HepG2 (cell line): ENCODE results near the gene ARID5B. TPM values are rescaled to one million over a fixed set of nuclear protein-coding genes. Genes with fewer than 3 reads are reported as not detected.

Experiments used
- ATAC-seq: fragments of 200-7000 bp; cut with Tn5 transposase; 3 replicates; pipeline ENCODE4 v1.9.1; 2020; ENCODE audit warnings: mild to moderate bottlenecking, moderate library complexity
- BruUV-seq: library from RNA; stranded (reverse); fragments of 400-500 nt; replicated peaks from 2 replicates; lab custom pipeline; 2021; lab: Mats Ljungman, UMichigan
- CTCF ChIA-PET: fragments of 300-600 bp; formaldehyde crosslinking; extraction: SDS; loops from one replicate; lab custom pipeline; 2021; ENCODE audit warnings: low total read pairs, inconsistent platforms, low intra/inter-chr PET ratio; lab: Yijun Ruan, JAX
- POLR2A ChIA-PET: fragments of 350-600 bp; sonication (Branson Sonifier 250); formaldehyde crosslinking; loops from one replicate; lab custom pipeline; 2020; ENCODE audit warnings: antibody characterized with exemption, inconsistent platforms; lab: Yijun Ruan, JAX
- DNase-seq: peaks from one replicate; pipeline ENCODE4 v3.0.0-alpha.2; 2015; ENCODE audit warnings: low spot score
- FAIRE-seq: peaks from 3 replicates; lab custom pipeline; 2011; peaks lifted over from hg19 to GRCh38; lab: Jason Lieb, UNC
- H2AFZ ChIP-seq: one replicate; pipeline ENCODE4 v1.6.1; 2011; ENCODE audit warnings: low read length, inconsistent platforms
- H3K27ac ChIP-seq: fragments of 300-600 bp; 3 replicates; pipeline ENCODE4 v1.8.0; 2011; ENCODE audit warnings: mixed run types, mild to moderate bottlenecking, mixed read lengths, low read length, inconsistent platforms; ENCODE audit not compliant: insufficient read depth; ENCODE audit errors: extremely low read length
- H3K27me3 ChIP-seq, 2 experiments: fragments of 200-600 bp in 1 of 2; 2 replicates in 1 of 2; 3 replicates in 1 of 2; pipeline versions ENCODE4 v1.6.0 to v1.8.0; 2011; ENCODE audit warnings: low read length in 2 of 2, mild to moderate bottlenecking in 2 of 2, moderate library complexity in 2 of 2, inconsistent platforms in 1 of 2; ENCODE audit not compliant: insufficient read depth in 2 of 2, control insufficient read depth in 1 of 2
- H3K36me3 ChIP-seq, 2 experiments: fragments of 200-600 bp in 1 of 2; replicated peaks in 1 of 2; 2 replicates in 1 of 2; 3 replicates in 1 of 2; pipeline versions ENCODE4 v1.5.1 to v1.8.0; 2011; ENCODE audit warnings: low read length in 2 of 2, inconsistent platforms in 1 of 2; ENCODE audit not compliant: insufficient read depth in 2 of 2, control insufficient read depth in 1 of 2
- H3K4me1 ChIP-seq: 2 replicates; pipeline ENCODE4 v1.5.1; 2012; ENCODE audit warnings: low read length, inconsistent platforms; ENCODE audit not compliant: insufficient read depth
- H3K4me2 ChIP-seq: 2 replicates; pipeline ENCODE4 v1.6.0; 2011; ENCODE audit warnings: low read depth, low read length, inconsistent platforms
- H3K4me3 ChIP-seq, 3 experiments: fragments of 200-600 bp in 1 of 3; sonication (generic), shearing (Covaris generic) in 1 of 3; replicated peaks in 1 of 3; 2 replicates each; pipeline ENCODE4 v1.5.1; 2011 to 2016; ENCODE audit warnings: low read length in 3 of 3, inconsistent platforms in 2 of 3, low read depth in 2 of 3, mild to moderate bottlenecking in 2 of 3, control low read depth in 1 of 3, mixed read lengths in 1 of 3; ENCODE audit not compliant: insufficient read depth in 1 of 3
- H3K79me2 ChIP-seq: one replicate; pipeline ENCODE4 v1.6.1; 2011; ENCODE audit warnings: low read length, inconsistent platforms; ENCODE audit not compliant: insufficient read depth
- H3K9ac ChIP-seq: 2 replicates; pipeline ENCODE4 v1.6.0; 2011; ENCODE audit warnings: mild to moderate bottlenecking, low read depth, low read length, inconsistent platforms; ENCODE audit not compliant: insufficient read depth
- H3K9me3 ChIP-seq: 2 replicates; pipeline ENCODE4 v1.5.1; 2012; ENCODE audit warnings: mild to moderate bottlenecking, low read length
- H4K20me1 ChIP-seq: 2 replicates; pipeline ENCODE4 v1.6.0; 2011; ENCODE audit warnings: inconsistent platforms, mild to moderate bottlenecking, low read length, moderate library complexity; ENCODE audit not compliant: insufficient read depth
- CERS6 ChIP-seq: sonication (generic); formaldehyde crosslinking; IDR thresholded peaks from 2 replicates; pipeline ENCODE4 v1.5.0; 2020; ENCODE audit warnings: missing genetic modification reagents
- DNMT3B ChIP-seq: conservative IDR thresholded peaks from 2 replicates; pipeline ENCODE4 v1.6.1; 2016; ENCODE audit warnings: missing biosample characterization, control low read depth
- HMGXB4 ChIP-seq, 2 experiments: sonication (generic) in 1 of 2; formaldehyde crosslinking in 1 of 2; IDR thresholded peaks; 2 replicates each; pipeline versions ENCODE4 v1.4.0 to v1.6.1; 2018 to 2020; ENCODE audit warnings: missing genetic modification reagents in 2 of 2, borderline replicate concordance in 1 of 2, low read depth in 1 of 2, mild to moderate bottlenecking in 1 of 2, missing biosample characterization in 1 of 2
- JUN ChIP-seq: sonication (generic); formaldehyde crosslinking; IDR thresholded peaks from 2 replicates; pipeline ENCODE4 v1.4.0; 2020; ENCODE audit warnings: mild to moderate bottlenecking, missing genetic modification reagents
- MNT ChIP-seq: fragments of 450-650 bp; IDR thresholded peaks from 2 replicates; pipeline ENCODE4 v1.6.1; 2016
- PHB2 ChIP-seq: fragments of 450-650 bp; IDR thresholded peaks from 2 replicates; pipeline ENCODE4 v1.6.1; 2018; ENCODE audit not compliant: partially characterized antibody
- SALL1 ChIP-seq: sonication (generic); formaldehyde crosslinking; IDR thresholded peaks from 2 replicates; pipeline ENCODE4 v1.8.0; 2022; ENCODE audit warnings: mild to moderate bottlenecking, missing genetic modification reagents
- ZBTB39 ChIP-seq: sonication (generic); formaldehyde crosslinking; IDR thresholded peaks from 2 replicates; pipeline ENCODE4 v1.5.0; 2020; ENCODE audit warnings: missing genetic modification reagents
- ZNF547 ChIP-seq: sonication (generic); formaldehyde crosslinking; IDR thresholded peaks from 2 replicates; pipeline ENCODE4 v1.5.1; 2020; ENCODE audit warnings: mild to moderate bottlenecking, missing genetic modification reagents
- ZNF564 ChIP-seq: sonication (generic); formaldehyde crosslinking; IDR thresholded peaks from 2 replicates; pipeline ENCODE4 v1.8.1; 2023; ENCODE audit warnings: mild to moderate bottlenecking, missing genetic modification reagents
- ZNF687 ChIP-seq: sonication (generic); formaldehyde crosslinking; IDR thresholded peaks from 2 replicates; pipeline ENCODE4 v1.5.1; 2020; ENCODE audit warnings: mild to moderate bottlenecking, missing genetic modification reagents, moderate library complexity
- ZNF7 ChIP-seq: IDR thresholded peaks from 2 replicates; pipeline ENCODE4 v1.6.1; 2016; ENCODE audit warnings: missing biosample characterization, missing genetic modification reagents
- WGBS: methylation state at CpG from one replicate; pipeline ENCODE4 v1.1.6; 2017; ENCODE audit warnings: low lambda C conversion rate; 5-methylcytosine and 5-hydroxymethylcytosine counted together
- in situ Hi-C: cut with HindIII; loops from 2 replicates; pipeline ENCODE4 v1.10.0; 2017; ENCODE audit warnings: low pct_unique_long_range_greater_than_20kb; ENCODE audit not compliant: extremely low pct_ligation_motif_present
- intact Hi-C: fragments of 100-400 bp; cut with micrococcal nuclease; formaldehyde crosslinking; loops from one replicate; pipeline ENCODE4 v1.10.0; 2022; ENCODE audit not compliant: unreplicated experiment
- polyA plus RNA-seq, 8 experiments: library from polyadenylated mRNA; depleted of rRNA in 3 of 8; stranded (reverse) in 7 of 8; unstranded in 1 of 8; fragments of >200 nt; fragmentation: Illumina TruSeq in 4 of 8; extraction: Trizol in 4 of 8; gene quantifications; 2 replicates each; pipeline versions ENCODE4 v1.2.1 to v1.2.3, GENCODE V29; 2011 to 2016; ENCODE audit warnings: low read depth in 4 of 8, missing spikeins in 1 of 8, mixed read lengths in 1 of 8; ENCODE audit not compliant: insufficient read depth in 1 of 8
- total RNA-seq, 5 experiments: library from RNA; depleted of rRNA; stranded (reverse); fragments of >200 nt; fragmentation: Illumina TruSeq; extraction: Trizol; gene quantifications; 2 replicates each; pipeline ENCODE4 v1.2.3, GENCODE V29; 2016; ENCODE audit warnings: low read depth in 1 of 5

ARID5B gene
- total and polyA plus RNA-seq, 2 of the 13 experiments (the other 11 are each of a cell fraction or from before 2014, with no cell fraction given) = 6.2 to 21.1 TPM

GRCh38 chr10:61888744-61889143 is 12.8 kb upstream of the ARID5B start:
- ATAC-seq (no peak), DNase-seq (no peak), FAIRE-seq (no peak)
- Histone ChIP-seq H3K27ac (no peak overlapping the region), H2AFZ (no peak overlapping the region), H3K27me3 (no peaks in the 10 kb centered on the region), H3K4me2 (no peak overlapping the region), H3K36me3 (no peaks in the 10 kb centered on the region), H3K9ac (no peak overlapping the region), H3K9me3 (no peaks in the 10 kb centered on the region), H3K4me1 (peaks cover 12% of the 10 kb centered on the region), H3K79me2 (no peaks in the 10 kb centered on the region), H3K4me3 (no peak overlapping the region), H4K20me1 (no peaks in the 10 kb centered on the region)
- ChIA-PET POLR2A (no interaction called here), CTCF (no interaction called here)
- intact Hi-C loops = no loop called here
- BruUV-seq = no TSS peak
- in situ Hi-C loops = no loop called here
- WGBS = 50% methylated on average over 1 of the region's 1 CpG
- TF ChIP-seq HMGXB4 (CRISPR knock-in tag; IDR thresholded peaks at IDR 0.05; ENCODE audit: borderline replicate concordance in 1 of 2, low read depth in 1 of 2) (no peak), ZNF7 (no peak), ZNF564 (CRISPR knock-in tag) (no peak), JUN (CRISPR knock-in tag) (no peak), ZBTB39 (CRISPR knock-in tag) (no peak), CERS6 (CRISPR knock-in tag) (no peak), MNT (no peak), DNMT3B (no peak), SALL1 (CRISPR knock-in tag) (no peak), PHB2 (no peak), ZNF687 (CRISPR knock-in tag) (no peak), ZNF547 (CRISPR knock-in tag) (no peak)
